GM21737 (cell line): ENCODE data around the gene RPS15.
"Not testable (repeated sequence)": the region's sequence is repeated elsewhere in the genome, so short reads cannot be mapped to it uniquely, and the experiment has no call there.

ENCODE experiments used
- ATAC-seq: cut with Tn5 transposase; IDR thresholded peaks from one replicate; pipeline ENCODE4 v1.9.1; 2021; ENCODE audit warnings: mild to moderate bottlenecking, moderate library complexity; ENCODE audit not compliant: unreplicated experiment

Gene RPS15

DNA sequence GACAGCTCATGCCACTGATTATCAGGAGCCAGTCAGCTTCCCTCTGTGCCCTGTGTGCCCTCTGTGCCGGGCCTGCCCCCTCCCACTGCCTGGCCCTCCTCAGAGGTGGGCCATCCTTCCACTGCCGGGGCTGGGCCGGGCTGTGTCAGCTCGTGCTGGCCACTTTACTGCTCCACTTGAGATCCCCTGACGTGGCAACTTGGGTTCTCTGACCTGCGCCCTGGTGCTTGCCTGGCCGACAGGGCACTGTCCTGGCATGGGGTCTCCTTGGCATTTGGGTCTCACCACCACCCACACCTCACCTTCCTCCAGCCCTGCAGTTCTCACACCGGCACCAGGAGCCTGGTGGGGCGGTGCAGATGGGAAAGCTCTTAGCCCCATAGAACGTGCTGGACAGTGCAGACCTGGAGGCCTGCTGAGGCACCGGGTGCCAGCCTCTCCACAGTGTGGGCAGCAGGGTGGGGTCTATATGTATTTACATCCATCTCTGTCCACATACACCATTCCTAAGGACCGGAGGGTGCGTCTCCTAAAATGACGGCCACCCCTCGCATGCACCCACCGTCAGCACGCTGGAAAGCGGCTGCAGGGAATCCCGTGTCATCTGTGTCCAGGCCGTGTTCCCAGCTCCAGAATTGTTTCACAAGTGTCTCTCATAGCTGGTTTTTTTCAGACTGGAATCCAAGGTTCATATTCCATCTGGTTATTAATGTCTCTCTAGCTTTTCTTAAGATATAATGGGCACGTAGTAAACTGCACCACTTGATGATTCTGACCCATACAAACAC is 19.1 kb upstream of the RPS15 start:
- ATAC-seq: no peak

DNA sequence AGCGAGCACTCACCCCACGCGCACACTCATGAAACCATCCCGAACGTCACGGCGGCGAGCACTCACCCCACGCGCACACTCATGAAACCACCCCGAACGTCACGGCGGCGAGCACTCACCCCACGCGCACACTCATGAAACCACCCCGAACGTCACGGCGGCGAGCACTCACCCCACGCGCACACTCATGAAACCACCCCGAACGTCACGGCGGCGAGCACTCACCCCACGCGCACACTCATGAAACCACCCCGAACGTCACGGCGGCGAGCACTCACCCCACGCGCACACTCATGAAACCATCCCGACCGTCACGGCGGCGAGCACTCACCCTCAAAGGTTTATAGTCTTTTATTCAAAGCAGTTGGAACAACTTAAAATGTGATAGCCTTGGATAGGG is 18.1 kb upstream of the RPS15 start:
- ATAC-seq: not testable (repeated sequence)

GRCh38 chr19:1420590-1420989 is 17.6 kb upstream of the RPS15 start:
- no peak for ATAC-seq

DNA sequence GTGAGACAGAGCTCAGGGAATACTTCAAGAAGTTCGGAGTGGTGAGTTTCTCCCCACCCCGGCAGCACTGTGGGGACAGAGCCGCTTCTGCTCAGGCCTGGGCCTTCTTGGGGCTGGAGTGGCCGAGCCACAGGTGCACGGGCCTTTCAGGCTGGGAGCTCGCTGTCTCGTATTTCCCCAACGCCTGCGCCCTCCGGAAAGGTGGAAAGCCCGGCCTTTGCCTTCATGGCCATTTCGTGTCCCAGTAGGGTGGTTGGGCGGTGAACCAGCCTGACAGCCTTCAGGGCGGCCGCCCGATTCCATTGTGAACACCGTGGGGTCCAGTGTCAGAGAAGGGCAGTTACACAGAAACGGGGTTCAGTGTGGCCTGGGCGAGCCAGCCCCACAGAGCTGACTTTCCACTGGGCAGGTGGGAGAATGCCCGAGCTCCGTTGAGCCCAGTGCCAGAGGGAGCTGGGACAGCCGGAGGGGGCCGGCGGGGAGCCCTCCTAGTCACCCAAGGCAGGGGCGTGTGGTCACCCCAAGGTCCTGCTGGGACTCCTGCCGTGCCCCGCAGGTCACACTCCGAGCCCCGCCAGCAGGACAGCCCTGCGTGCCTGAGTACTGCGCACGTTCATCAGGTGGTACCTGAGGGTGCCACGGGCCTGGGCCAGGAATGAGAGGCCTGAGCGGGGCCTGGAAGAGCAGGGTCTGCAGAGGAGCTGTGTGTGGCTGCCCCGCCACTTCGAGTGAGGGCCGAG is 16.8 kb upstream of the RPS15 start:
- no peak for ATAC-seq

DNA sequence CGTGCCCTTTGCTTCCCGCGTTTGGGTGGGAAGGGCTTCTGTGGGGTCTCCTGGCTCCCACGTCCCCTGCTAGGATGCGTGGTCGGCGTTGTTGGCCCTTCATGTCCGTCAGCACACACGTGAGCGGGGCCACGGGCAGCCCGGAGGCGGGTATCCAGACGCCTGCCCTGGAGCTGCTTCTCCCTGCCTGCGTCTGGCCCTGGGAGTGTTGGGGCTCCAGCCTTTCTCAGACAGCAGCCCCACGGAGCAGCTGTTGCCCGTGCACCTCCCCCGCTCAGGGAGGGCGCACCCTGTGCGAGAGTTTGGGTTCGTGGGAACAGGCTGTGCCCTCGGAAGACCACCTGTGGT is 16.3 kb upstream of the RPS15 start:
- no peak for ATAC-seq

DNA sequence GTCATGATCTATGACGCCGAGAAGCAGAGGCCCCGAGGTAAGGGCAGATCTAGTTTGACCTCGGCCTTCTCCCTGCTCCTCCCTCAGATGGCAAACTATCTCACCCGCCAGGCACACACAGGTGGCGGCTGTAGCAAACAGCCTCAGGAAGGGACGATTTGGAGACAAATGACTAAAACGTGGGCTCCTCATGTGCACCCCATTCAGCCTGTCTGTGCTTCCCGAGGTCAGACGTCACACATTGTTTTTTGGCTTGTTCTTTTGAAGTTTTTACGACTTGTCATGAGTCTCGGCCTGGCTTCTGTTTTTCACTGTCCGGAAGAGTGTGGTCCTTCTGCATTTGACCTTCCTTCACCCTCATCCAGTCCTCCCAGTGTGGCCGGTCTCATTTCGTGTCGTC is 15.8 kb upstream of the RPS15 start:
- no peak for ATAC-seq

DNA sequence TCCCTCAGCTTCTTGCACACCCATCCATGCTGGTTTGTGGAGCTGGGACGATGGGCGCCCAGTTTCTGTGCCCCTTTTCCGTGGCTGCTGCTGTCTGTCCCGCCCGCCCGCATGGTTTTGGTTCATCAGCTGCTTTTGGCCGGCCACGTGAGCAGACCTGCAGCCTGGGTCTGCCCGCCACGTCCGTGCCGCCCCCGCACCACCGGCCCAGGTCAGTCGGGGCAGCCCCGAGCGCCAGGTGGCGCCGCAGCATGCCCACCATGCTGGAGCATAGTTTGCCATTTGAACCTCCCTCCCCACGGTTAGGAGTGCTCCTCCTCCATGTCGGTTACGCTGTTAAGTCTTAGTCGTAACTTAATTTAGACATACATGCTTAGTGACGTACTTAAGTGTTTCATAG is 15.3 kb upstream of the RPS15 start:
- no peak for ATAC-seq

DNA sequence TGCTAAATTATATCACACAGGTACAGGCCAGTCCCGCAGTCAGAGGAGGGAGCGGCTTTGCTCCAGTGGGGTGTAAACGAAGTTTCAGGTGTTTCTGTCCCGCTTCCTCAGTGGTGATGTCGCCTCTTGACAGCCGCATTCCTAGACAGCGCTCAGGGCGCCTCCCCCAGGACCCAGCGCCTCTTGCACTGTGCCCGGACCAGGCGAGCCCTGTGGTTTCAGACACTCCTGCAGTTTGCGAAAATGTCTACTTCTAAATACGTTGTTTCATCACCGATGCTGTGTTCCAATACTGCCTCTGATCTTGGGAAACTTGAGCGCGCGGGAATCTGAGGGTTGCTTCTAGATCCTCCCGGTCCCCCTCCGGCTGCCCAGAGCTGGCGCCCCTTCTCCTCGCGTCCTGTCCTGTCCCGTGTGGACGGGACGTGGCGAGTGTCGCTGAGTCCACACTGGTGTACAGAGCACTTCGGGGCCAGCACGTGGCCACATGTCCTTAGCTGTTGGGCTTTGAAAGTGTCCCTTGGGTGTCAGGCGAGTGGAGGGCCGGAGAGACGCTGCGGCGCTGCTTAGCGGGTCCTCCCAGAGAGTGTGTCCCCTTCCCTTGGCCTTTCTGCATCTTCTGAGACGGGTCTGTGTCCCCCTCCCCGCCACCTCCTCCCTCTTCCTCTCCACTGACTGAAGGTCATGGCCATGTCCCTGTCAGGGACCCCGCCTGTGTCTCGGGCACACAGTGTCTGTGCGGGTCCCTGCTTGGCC is 14.6 kb upstream of the RPS15 start:
- no peak for ATAC-seq

DNA sequence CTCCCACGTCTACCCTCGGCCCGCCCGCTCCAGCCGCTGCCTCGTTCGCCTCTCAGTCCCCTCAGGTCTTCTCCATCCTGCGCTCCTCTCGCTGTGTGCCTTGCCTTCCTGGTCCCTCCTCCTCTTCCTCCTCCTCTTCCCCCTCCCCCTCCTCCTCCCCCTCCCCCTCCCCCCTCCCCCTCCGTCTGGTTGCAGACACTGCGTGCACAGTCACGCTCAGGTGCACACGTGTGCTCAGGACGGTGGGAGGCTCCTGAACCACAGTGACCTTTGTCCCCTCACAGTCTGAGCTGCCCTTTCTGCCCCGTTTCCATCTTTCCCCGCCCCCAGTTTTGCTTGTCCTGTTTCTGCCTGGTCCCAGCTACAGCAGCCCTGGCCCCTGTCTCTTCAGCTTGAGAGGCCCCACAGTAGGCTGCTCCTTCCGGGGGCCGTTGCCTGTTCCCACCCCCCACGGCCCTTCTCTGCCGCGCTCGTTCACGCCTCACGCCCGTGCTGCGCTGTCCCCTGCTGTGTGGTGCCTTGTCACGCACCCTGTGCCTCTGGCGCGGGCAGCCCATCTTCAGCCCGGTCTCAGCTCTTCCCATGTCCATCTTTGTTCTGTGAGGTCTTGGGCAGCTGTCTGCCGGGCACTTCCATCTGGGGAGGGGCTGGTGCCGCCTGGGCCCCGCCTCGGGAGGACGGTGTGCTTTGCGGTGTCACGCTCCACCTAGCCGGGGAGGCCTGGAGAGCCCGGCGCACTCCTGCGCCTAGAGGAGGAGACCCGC is 13.8 kb upstream of the RPS15 start:
- no peak for ATAC-seq

DNA sequence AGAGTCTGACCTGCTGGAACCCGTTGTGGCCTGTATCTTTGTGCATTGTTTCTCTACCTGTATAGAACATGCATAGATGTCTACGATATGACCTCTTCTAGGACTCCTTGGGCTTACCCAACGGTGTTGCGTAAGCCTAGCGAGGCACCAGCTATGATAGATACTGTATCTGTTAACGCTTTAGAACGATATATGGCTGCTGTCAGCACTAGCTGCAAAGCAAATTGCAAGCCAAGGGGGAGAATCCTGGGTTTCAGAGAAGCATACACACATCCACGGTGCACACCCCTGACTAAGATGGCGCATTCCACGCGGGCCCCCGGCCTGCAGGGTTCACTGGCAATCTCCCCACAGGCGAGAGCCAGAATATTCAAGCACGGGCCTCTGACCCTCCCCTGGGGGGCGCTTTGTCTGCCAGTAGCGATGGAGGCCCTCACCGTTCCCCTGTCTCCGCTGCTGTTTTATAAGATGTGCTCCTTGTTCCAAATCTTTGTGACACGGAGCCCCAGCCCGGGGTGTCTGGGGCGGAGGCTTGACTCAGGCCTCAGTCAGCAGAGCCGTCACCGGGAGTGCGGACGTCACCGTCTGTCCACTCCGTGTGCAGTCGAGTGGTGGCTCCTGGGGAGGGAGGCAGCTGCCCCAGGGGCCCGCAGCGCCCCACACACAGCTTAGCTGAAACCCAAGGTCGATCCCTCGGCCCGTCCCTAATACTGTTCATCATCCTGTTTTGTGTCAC is 12.9 kb upstream of the RPS15 start:
- no peak for ATAC-seq

DNA sequence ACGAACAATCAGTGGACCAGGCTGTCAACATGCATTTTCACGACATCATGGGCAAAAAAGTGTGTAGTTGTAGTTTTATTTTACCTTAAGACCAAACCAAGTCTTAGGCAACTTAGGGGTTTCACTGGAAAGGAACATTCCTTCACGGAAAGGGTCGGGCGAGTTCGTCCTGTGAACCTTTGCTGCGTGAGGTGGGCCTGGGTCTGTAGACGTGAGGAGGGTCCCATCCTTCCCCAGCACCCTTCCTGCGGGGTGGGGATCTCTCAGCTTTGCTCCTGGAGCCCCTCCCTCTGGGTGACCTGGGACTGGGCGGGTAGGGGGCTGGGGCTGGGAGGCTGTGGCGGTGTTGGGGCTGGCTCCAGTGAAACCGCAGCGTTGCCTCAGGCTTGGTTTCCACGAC is 12.3 kb upstream of the RPS15 start:
- ATAC-seq: no peak

DNA sequence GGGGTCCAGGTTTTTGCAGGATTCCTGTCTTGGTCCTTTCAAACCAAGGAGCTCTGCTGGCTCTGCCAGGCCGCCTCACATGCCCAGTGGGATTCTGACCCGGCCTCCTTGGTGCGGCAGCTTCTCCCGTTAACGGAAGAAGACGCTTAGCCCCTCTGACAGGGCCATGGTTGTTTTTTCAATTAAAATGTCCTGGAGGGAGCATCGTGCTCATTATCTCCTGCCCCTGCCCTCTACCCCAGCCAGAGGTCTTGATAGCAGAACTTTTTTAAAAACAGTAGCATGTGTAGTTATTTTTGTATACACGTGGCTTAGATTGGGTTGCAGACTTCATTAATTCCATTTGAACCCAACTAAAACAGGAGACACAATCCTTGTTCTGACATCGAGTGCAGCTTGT is 11.5 kb upstream of the RPS15 start:
- ATAC-seq: no peak

GRCh38 chr19:1427221-1427920 is 10.8 kb upstream of the RPS15 start:
- ATAC-seq: no peak

DNA sequence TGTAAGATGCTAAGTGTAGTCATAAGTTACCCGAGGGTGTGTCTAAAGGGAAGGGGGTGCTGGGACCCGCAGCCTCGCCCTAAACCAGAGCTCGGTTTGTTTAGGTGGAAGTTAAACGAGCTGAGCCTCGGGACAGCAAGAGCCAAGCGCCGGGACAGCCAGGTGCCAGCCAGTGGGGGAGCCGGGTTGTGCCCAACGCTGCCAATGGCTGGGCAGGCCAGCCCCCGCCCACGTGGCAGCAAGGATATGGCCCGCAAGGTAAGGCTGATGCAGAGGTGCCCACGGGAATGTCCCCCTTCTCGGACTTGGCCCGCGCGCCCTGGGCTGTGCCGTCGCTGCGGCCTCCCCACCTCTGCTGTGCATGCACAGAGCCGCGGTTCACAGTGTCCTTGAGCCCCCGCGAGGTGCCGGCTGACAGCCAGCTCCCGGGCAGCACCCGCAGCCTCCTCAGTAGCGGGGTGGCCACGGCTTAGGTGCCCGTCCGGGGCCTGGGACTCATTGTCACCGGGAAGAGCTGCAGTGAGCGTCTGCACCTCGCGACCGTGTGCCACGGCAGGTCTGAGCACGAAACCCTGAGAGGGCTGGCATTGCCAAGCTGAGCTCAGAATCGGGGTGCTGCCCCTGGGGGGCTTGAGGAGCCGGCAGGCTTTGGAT is 9.3 kb upstream of the RPS15 start:
- no peak for ATAC-seq

DNA sequence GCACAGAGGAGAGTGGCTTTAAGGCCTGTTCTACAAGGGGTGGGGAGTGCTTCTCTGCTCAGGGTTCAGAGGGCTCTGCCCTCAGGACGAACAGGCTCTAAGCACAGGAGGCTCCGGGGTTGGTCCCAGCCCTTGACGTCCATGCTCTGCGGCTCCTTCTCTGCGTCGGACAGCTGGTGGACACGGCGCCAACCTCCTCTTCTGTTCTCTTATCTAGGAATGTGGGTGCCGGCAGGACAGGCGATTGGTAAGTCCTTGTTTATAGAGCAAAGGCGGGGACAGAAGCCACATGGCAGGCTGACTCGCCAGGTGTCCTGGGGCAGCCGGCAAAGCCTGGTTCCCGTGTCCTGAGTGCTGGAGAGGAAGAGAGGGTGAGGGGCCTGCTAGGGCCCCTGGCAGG is 8.4 kb upstream of the RPS15 start:
- no peak for ATAC-seq

- ATAC-seq: no peak
These were observed 8.0 kb upstream of the RPS15 start for GRCh38 chr19:1430246-1430645.

DNA sequence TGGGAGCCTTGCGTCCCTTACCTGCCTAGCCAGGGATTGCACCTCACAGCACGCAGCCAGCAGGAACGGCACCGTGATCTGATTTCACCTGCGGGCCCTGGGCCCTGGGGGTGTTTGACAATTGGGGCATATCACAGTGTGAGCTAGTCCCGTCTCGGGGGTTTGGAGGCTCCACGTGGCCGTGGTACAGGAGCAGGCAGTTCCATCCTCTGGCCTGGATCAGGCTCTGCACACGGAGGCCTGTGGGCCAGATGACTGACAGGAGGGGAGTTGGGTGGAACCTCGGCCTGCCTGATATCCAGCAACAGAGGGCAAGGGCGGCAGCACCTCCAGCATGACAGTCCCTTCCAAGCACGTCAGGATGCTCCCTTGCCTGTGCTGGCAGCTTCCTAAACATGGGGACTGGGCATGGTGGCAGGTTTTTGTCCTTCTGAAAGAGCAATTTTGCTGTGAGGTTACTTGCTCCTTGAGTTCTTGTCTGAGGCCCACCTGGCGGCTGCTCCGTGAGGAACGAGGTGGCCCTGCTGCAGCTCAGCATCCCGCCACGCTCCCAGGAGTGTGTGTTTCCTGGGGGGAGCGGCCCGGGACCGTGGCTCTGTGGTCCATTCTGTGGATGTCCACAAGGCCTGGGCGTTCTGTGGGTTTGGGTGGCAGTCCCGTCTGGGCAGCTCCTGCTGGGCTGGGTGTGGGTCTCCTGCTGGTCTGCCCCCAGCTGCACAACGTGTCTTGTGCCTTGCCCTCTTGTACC is 6.3 kb upstream of the RPS15 start:
- ATAC-seq: no peak

GRCh38 chr19:1432507-1432887 is 5.7 kb upstream of the RPS15 start:
- ATAC-seq: no peak
